Gastroesophageal sphincter (tissue), 4 donors: Measurements from ENCODE around the gene HEXB. TPM values are rescaled to one million over a fixed set of nuclear protein-coding genes. Genes with fewer than 3 reads are reported as not detected.
A peak's percentile ranks its signal among the peaks of the same experiment; 100 is the strongest.

ENCODE experiments used
- ATAC-seq: fragments of 150-250 bp; one replicate; pipeline ENCODE4 v1.9.1; 2016; ENCODE audit warnings: mild to moderate bottlenecking, moderate library complexity
- H3K27ac ChIP-seq, 4 donors: fragments of 200-600 bp; sonication (generic) in 3 of 4; 1 replicate in 3 of 4; 2 replicates in 1 of 4; pipeline ENCODE4 v1.5.1; 2016 to 2019
- H3K27me3 ChIP-seq: fragments of 200-600 bp; sonication (generic); one replicate; pipeline ENCODE4 v1.5.1; 2019
- H3K36me3 ChIP-seq, 2 donors: fragments of 200-600 bp; sonication (generic); one replicate each; pipeline ENCODE4 v1.5.1; 2019; ENCODE audit warnings: control low read depth in 1 of 2
- H3K4me1 ChIP-seq, 3 donors: fragments of 200-600 bp; sonication (generic); 1 replicate in 2 of 3; 2 replicates in 1 of 3; pipeline ENCODE4 v1.5.1; 2016 to 2019; ENCODE audit warnings: control low read depth in 2 of 3
- H3K4me3 ChIP-seq, 2 donors: fragments of 200-600 bp; sonication (generic); one replicate each; pipeline ENCODE4 v1.5.1; 2019; ENCODE audit warnings: mild to moderate bottlenecking in 1 of 2, moderate library complexity in 1 of 2
- H3K9me3 ChIP-seq, 3 donors: fragments of 200-600 bp; sonication (generic); one replicate each; pipeline ENCODE4 v1.5.1; 2017 to 2019; ENCODE audit warnings: control low read depth in 2 of 3
- CTCF ChIP-seq, 4 experiments: fragments of 200-600 bp in 2 of 4; fragments of 450-650 bp in 2 of 4; sonication (generic) in 1 of 4; IDR thresholded peaks; one replicate each; pipeline ENCODE4 v1.5.1; 2017 to 2019; ENCODE audit warnings: antibody characterized with exemption in 4 of 4, mild to moderate bottlenecking in 2 of 4, moderate library complexity in 2 of 4
- EP300 ChIP-seq: sonication (generic); formaldehyde crosslinking; IDR thresholded peaks from one replicate; pipeline ENCODE4 v1.6.1; 2017; ENCODE audit warnings: antibody characterized with exemption, mild to moderate bottlenecking
- POLR2A ChIP-seq, 2 donors: fragments of 450-650 bp; IDR thresholded peaks; one replicate each; pipeline ENCODE4 v1.6.1; 2017; ENCODE audit warnings: antibody characterized with exemption in 2 of 2, mild to moderate bottlenecking in 2 of 2, moderate library complexity in 1 of 2
- POLR2AphosphoS5 ChIP-seq: sonication (generic); formaldehyde crosslinking; IDR thresholded peaks from one replicate; pipeline ENCODE4 v1.6.1; 2017; ENCODE audit warnings: antibody characterized with exemption
- WGBS, 2 donors: methylation state at CpG; one replicate each; pipeline ENCODE4 v1.1.5; 2018; ENCODE audit warnings: low coverage in 1 of 2; 5-methylcytosine and 5-hydroxymethylcytosine counted together
- total RNA-seq, 4 donors: library from RNA; depleted of rRNA; stranded (reverse); fragments of >200 nt; gene quantifications; one replicate each; pipeline ENCODE4 v1.1.0, GENCODE V29; 2016

Gene HEXB
- total RNA-seq, 4 donors from 2014 or later, result 89.1 to 135 (median 103) TPM

DNA sequence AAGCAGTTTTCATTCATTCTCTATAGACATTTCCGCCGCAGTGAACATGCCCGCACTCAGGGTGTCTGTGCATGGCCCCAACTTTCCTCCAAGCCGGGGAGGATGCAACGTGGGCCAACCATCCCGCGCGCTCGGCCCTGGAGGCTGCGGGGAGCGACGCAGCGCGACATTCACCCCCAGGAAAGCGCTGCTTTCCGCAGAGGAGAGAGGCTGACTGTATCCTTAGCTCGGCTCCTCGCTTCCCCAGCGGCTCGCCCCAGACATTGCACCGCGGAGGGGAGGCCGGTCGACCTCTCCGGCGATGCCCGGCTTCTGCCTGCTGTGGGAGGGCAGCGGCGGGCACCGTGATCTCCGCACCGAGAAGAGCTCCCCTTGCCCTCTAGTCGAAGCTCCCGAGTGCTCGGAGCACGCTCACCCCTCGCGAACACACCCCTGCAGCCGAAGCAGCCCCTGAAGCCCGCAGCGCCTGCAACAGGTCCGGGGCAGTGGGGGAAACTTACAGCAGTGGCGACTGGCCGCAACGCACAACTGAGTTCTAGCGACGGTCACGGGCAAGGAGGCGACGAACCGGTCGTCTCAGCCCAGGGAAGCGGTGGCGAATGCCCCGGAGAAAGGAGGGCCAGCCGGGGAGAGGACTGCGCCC, 45.1 kb upstream of the HEXB start:
- peaks cover 0 to 36% (median 5%) of the 10 kb centered on the region in 3 donors for H3K4me1 ChIP-seq
- peak overlapping the region; percentile 13 to 86 (median 84) for H3K27ac ChIP-seq
- ATAC-seq, result peak; percentile 47
- peak in 2 of 4 experiments; percentile 30 to 48 for TF ChIP-seq CTCF (IDR thresholded peaks at IDR 0.05)
- TF ChIP-seq POLR2A (IDR thresholded peaks at IDR 0.05), result no peak
- no peaks in the 10 kb centered on the region for H3K27me3 ChIP-seq
- no peaks in the 10 kb centered on the region for H3K9me3 ChIP-seq
- WGBS, 2 donors, result 0% methylated on average over 3 of the region's 57 CpGs; no CpG with 5 or more reads in 1 of the 2 donors
- H3K36me3 ChIP-seq, result peaks cover 0 to 10% of the 10 kb centered on the region in 2 donors
- H3K4me3 ChIP-seq, result peak overlapping the region; percentile 57 to 73

- no peaks in the 10 kb centered on the region for H3K9me3 ChIP-seq
- H3K27me3 ChIP-seq, result no peaks in the 10 kb centered on the region
- 0% methylated on average over 10 of the region's 59 CpGs; no CpG with 5 or more reads in 1 of the 2 donors for WGBS, 2 donors
- peak within 1 kb of the TSS; percentile 57 to 73 for H3K4me3 ChIP-seq
- peaks cover 0 to 5% of the 10 kb centered on the region in 2 donors for H3K36me3 ChIP-seq
- peak within 1 kb of the TSS; percentile 13 to 86 (median 84) for H3K27ac ChIP-seq
- TF ChIP-seq CTCF (IDR thresholded peaks at IDR 0.05) (peak; percentile 57 to 82 (median 72)), POLR2A (IDR thresholded peaks at IDR 0.05) (peak; percentile 61 to 70), POLR2AphosphoS5 (peak; percentile 33), EP300 (no peak)
- peaks cover 0 to 36% (median 5%) of the 10 kb centered on the region in 3 donors for H3K4me1 ChIP-seq
- peak; percentile 87 for ATAC-seq
Measured at GRCh38 chr5:74640450-74640953, 44.5 kb upstream of the HEXB start, which contains the start of gene ENC1. ENC1 (minus strand) TSS chr5:74640728; CDS start chr5:74636485, 4,243 bp downstream.

DNA sequence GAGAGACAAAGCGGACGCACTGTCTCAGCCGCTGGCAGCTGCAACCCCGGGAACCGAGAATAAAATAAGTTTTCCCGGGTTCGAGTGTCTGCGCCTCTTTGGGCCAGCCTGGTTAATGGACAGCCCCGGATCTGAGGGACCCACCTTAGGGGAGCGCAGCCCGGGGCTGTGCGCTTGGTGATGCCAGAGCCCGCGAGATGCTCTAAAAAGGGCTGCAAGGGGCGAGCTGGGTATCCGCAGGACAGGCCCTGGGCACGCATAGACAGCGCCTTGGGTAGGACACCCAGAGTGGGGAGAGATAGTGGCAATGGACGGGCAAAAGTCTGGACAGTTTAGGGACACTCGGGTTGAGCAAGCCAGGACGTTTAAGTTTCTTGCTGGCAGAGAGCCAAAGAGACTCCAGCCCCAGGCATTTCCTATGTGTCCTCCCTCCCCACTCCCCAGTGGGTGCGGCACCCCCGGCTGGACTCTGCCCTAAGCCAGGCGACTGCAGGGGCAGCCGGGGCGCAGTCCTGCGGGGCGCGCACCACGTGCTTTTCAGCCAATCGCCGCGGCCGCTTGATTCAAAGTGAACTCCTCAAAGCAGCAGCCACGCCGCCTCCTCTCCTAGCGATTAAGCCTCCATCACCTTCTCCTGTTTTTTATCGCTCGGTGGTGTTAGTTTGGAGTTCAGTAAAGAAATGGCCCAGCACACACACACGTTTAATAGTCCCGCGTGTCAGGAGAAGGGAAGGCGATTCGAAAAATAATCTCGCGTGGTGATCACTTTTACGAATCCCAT, 43.9 kb upstream of the HEXB start:
- TF ChIP-seq CTCF (IDR thresholded peaks at IDR 0.05), result peak in 1 of 4 experiments; percentile 14
- no peak for TF ChIP-seq POLR2AphosphoS5
- TF ChIP-seq EP300, result no peak
- H3K4me3 ChIP-seq, result peak overlapping the region; percentile 57 to 73
- H3K27me3 ChIP-seq, result no peaks in the 10 kb centered on the region
- WGBS, 2 donors, result 0 to 2% methylated on average over 16 to 31 of the region's 47 CpGs
- H3K4me1 ChIP-seq, result peaks cover 0 to 36% (median 5%) of the 10 kb centered on the region in 3 donors
- no peaks in the 10 kb centered on the region for H3K9me3 ChIP-seq
- peak overlapping the region in 3 of 4 donors; percentile 84 to 86 (median 85) for H3K27ac ChIP-seq
- ATAC-seq, result peak; percentile 56
- H3K36me3 ChIP-seq, result no peaks in the 10 kb centered on the region

DNA sequence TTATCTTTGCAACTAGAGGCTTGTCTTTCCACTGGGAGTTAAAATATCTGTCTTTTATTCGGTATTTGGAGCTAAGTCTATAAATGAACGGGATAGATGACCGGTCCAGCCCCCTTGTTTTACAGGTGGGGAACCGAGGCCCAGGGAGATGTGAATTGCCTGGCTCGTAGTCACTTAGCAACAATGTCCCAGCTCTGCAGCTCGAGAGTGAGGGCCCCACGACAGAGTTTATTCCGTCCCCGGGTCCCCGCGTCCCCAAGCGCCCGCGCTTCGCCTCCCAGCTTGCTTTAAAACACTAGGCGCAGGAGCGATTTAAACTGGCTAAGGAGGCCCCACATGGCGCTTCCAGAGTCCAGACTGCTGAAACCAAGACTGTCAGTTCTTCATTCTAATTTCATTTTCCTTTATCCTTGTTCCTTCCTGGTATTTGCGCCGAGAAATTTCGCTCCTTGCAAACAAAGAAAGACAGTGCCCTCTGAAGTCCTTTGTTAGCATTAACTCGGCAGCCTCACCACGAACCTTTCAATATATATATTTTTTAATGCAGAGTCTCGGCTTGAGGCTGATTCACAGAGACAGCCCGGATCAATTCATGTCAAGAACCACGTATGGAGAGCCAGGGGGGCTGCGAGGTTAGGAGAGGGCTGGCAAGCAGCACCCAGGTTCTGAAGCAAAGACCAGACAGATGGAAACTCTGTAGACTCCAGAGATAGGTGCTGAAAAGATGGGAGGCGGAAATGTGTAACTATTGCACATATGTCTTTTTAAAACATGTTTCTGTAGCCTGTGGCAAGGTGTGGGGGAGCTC, 43.1 kb upstream of the HEXB start:
- Histone ChIP-seq H3K4me3 (peak overlapping the region; percentile 57 to 73), H3K27ac (peak overlapping the region in 3 of 4 donors; percentile 84 to 86 (median 85)), H3K27me3 (no peaks in the 10 kb centered on the region), H3K4me1 (peaks cover 0 to 36% (median 5%) of the 10 kb centered on the region in 3 donors), H3K36me3 (no peaks in the 10 kb centered on the region), H3K9me3 (no peaks in the 10 kb centered on the region)
- TF ChIP-seq POLR2AphosphoS5 (no peak), CTCF (IDR thresholded peaks at IDR 0.05) (peak; percentile 13 to 64 (median 56))
- WGBS, 2 donors, result 2 to 5% methylated on average over 15 to 23 of the region's 28 CpGs
- no peak for ATAC-seq
